ENCODE results near the gene ALDH3B2.

DNA sequence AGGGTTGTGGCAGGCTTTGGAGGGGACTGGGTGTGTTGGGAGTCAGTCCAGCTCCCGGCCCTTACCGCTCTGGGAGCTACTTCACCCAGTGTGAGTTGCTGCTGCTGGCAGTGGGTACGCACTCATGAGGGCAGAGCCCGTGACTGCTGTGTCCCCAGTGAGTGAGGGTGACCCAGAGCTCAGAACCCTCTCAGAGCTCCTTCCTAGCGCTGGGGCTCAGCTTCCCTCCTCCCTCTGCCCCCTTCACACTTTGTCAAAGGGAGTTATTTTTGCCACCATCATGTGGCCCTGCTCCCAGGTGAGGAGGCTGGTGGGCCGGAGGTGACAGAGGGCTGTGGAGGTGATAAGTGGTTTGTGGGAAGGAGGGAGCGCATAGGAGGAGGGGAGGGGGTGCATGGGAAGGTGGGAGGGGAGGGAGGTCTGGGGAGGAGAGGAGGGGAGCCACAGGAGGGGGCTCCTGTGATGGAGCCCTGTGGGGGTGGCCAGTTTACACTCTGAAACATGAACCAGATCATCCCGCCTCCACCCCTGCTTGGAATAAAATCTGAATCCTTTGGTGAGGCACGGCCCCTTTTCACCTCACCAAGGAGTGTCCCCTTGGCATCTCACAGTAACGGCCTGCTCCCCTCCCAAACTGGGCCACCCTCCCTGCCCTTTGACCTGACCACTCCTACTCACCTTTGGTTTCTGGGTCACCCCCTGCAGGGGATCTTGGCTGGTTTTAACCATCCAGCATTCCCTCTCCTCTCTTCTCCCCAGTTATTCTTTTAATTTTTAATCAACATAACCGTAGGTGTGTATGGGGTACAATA lies 57.8 kb downstream of the ALDH3B2 start:
- no peak for TF ChIP-seq CTCF (IDR thresholded peaks at IDR 0.05 in 2 of 3, conservative IDR thresholded peaks at IDR 0.05 in 1 of 3; ENCODE audit: borderline replicate concordance in 1 of 3, insufficient read depth in 1 of 3, low read depth in 2 of 3, low read length in 2 of 3)
- TF ChIP-seq CEBPB (IDR thresholded peaks at IDR 0.05; ENCODE audit: low read depth), result no peak
- no peak for TF ChIP-seq SIN3A (IDR thresholded peaks at IDR 0.05; ENCODE audit: low read depth)
- TF ChIP-seq JUND (IDR thresholded peaks at IDR 0.05), result no peak
- TF ChIP-seq ZNF274 (IDR thresholded peaks at IDR 0.05; ENCODE audit: low read depth, low read length), result no peak
- TF ChIP-seq, protein P1, sequence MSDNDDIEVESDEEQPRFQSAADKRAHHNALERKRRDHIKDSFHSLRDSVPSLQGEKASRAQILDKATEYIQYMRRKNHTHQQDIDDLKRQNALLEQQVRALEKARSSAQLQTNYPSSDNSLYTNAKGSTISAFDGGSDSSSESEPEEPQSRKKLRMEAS (IDR thresholded peaks at IDR 0.05), result no peak
- TF ChIP-seq, protein P2, sequence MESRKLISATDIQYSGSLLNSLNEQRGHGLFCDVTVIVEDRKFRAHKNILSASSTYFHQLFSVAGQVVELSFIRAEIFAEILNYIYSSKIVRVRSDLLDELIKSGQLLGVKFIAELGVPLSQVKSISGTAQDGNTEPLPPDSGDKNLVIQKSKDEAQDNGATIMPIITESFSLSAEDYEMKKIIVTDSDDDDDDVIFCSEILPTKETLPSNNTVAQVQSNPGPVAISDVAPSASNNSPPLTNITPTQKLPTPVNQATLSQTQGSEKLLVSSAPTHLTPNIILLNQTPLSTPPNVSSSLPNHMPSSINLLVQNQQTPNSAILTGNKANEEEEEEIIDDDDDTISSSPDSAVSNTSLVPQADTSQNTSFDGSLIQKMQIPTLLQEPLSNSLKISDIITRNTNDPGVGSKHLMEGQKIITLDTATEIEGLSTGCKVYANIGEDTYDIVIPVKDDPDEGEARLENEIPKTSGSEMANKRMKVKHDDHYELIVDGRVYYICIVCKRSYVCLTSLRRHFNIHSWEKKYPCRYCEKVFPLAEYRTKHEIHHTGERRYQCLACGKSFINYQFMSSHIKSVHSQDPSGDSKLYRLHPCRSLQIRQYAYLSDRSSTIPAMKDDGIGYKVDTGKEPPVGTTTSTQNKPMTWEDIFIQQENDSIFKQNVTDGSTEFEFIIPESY (IDR thresholded peaks at IDR 0.05; ENCODE audit: extremely low read depth, insufficient replicate concordance, low read length), result no peak
- no peak for TF ChIP-seq ZFX (IDR thresholded peaks at IDR 0.05)
- no peak for TF ChIP-seq POLR2AphosphoS5 (IDR thresholded peaks at IDR 0.05; ENCODE audit: low read depth, low read length)
- TF ChIP-seq CBX3 (IDR thresholded peaks at IDR 0.05; ENCODE audit: low read depth), result no peak
- TF ChIP-seq, protein P3, sequence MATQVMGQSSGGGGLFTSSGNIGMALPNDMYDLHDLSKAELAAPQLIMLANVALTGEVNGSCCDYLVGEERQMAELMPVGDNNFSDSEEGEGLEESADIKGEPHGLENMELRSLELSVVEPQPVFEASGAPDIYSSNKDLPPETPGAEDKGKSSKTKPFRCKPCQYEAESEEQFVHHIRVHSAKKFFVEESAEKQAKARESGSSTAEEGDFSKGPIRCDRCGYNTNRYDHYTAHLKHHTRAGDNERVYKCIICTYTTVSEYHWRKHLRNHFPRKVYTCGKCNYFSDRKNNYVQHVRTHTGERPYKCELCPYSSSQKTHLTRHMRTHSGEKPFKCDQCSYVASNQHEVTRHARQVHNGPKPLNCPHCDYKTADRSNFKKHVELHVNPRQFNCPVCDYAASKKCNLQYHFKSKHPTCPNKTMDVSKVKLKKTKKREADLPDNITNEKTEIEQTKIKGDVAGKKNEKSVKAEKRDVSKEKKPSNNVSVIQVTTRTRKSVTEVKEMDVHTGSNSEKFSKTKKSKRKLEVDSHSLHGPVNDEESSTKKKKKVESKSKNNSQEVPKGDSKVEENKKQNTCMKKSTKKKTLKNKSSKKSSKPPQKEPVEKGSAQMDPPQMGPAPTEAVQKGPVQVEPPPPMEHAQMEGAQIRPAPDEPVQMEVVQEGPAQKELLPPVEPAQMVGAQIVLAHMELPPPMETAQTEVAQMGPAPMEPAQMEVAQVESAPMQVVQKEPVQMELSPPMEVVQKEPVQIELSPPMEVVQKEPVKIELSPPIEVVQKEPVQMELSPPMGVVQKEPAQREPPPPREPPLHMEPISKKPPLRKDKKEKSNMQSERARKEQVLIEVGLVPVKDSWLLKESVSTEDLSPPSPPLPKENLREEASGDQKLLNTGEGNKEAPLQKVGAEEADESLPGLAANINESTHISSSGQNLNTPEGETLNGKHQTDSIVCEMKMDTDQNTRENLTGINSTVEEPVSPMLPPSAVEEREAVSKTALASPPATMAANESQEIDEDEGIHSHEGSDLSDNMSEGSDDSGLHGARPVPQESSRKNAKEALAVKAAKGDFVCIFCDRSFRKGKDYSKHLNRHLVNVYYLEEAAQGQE (IDR thresholded peaks at IDR 0.05; ENCODE audit: low read depth), result no peak

All from HCT116 (cell line).